COLO668 (cell line): ENCODE measurements around the gene OTX2.
A peak's percentile ranks its signal among the peaks of the same experiment; 100 is the strongest.

Source experiments
- DNase-seq: peaks from one replicate; lab custom pipeline; 2025; ENCODE audit not compliant: unreplicated experiment; lab: John Stamatoyannopoulos, UW

Gene OTX2

DNA sequence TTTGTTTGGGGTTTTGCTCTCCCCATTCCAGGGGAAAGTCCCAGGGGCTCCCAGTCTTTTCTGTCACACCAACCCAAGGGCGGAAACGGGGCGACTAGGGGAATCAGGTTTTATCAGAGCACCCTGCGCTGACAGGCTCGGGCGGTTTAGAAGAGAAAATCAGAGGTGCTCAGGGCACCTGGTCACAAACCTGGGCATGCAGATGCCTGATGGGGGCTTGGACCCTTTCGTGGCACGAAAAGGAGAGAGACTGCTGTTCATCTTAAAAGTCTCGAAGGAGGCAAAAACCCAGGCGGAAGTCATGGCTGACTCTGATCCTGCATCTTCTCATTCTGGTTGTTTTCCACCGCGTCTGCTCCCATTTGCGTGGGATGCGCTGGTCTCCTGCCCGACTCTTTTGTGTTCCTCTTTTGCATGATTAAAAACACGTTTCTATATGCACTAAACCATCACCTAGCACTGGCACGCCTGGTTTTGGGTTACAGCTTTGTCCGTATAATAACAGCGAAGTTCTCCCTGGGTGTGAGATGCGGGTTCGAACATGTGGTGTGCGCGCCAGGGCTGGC lies 13.2 kb downstream of the OTX2 start:
- no peak for DNase-seq

DNA sequence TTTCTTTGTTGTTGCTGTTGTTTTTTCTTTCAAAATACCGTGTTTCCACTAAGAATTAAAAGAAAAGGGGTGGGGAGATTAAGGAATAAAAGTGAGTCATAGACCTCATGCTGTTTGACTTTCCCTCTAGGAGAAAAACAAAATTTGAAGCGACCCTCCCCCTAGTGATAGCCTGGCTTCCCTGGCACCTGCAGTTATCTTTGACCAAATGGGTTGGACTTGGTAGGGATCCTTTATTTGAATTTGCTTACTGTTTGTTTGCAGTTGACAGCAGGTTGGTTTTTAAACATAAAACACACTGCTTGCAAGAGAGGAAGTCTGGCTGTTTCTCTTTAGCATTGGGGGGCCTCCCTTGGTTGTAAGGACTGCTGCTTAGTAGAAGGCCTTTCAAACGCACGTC lies 14.0 kb downstream of the OTX2 start:
- DNase-seq = no peak

DNA sequence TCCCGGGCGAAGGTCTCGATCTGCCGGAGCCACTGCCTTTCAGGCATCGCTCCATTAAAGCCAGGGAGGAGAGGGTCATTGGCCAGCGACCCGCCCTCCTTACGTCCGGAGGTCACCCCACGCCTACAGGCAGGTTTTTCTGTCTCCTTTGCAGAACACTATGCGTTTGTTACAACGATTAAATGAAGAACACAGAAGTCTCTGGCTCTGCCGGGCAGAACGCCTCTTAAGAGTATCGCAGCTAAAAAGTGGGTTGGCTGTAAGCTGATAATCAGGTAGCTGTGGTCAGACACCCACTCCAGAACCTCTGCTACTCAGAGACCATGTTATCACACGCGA lies 15.0 kb downstream of the OTX2 start:
- no peak for DNase-seq

DNA sequence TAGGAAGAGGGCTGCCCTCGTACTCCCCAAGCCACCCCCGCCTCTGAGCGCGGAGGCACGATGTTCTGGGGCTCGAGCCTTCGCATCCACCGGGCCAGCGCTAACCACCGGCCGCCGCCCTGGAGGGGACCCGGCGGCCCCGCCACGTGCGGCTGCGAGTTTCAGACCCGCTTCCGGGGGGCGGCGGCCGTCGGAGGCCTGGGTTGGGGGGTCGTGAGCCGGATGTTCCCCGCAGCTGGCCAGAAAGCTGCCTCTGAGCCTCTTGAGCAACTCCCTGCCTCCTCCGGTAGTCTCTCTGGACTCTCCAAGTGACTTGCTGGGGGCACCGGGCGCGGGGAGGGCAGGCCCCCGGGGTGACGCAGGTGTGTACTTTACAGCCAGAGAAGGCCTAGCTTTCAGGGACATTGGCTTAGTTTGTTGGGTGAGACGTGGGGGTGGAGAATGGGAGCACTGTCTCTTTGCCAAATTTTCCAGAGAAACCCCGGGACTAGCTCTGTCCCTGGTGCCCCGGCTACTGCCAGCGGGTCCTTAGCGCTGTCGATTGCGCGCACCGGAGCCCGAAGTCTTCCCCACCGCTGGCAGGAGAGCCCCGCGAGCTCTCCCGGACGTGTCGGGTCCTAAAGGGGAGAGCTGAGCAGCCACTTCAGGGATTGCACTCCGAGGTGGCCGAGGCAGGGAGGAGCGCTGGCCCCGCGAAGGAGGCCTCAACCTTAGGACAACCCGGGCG lies 15.6 kb downstream of the OTX2 start:
- DNase-seq = no peak

DNA sequence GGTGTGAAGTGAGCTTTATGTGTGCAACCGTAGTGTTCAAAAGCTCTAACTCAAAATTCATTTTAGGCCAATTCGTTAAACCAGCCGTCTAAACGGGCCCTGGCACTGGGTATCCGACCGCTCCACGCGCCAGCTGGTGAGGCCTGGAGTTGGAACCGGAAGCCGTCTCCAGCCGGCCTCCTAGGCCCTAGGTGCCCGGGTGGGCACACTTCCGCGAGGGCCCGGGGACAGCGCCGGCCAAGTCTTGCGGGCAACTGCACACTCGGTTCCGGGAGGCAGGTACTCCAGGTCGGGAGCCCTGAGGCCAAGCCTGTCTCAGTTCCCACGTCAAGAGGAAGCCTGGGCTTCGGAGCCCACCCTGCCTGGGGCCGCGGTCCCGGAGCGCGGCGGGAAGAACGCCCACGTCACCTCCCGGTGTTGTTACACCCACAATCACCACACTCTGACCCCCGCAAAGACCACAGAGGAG lies 16.2 kb downstream of the OTX2 start:
- DNase-seq = no peak

DNA sequence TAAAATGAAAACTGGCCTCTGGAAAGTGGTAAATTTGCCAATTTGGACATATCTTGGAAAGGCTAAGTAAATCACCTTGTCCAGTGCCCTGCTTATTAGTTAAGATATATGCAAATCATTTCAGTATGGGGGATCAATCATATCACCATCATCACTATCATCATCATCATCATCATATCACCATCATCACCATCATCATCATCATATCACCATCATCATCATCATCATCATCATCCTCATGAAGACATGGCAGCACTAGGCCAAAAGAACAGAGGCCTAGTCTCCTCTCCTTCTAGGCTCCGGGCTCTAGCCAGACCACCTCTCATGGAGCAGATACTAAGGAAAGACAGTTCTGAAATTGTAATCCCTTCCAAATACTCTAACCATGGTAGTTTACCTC lies 20.3 kb downstream of the OTX2 start:
- no peak for DNase-seq

DNA sequence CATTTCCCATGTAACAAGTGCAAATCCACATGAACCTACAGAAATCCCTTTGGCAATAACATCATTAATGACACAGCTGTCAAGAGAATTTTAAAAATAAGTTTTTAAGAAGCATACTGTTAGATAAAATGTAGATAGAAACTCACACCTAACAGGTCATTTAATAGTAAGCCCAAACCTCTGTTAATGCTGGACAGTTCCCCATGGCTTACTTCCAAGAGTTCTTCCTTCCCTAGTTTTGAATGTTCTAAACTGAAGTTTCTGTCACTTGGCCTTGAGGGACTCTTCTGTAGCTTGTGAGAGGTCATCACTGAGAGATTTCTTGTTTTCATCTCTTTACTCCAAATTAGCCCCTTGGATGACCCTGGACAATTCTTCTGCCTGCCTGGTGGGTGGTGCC lies 22.7 kb downstream of the OTX2 start:
- no peak for DNase-seq

DNA sequence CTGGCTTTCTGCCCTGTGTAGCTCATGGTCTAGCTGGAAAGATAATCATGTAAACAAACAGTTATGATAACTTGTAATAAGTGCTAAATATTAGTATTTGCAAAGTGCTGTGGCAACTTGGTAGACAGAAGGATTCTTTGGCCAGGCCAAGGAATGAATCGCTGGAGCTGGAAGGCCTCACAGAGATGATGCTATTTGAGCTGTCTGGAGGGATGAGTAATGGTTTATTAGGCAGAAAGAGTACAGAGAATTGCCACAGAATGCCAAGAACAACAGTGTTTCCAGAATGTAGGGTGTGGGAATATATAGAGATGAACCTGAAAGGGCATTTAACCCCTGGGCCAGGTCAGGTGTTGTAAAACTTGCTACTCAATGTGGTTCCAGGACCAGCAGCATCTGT lies 27.6 kb downstream of the OTX2 start:
- DNase-seq = no peak

DNA sequence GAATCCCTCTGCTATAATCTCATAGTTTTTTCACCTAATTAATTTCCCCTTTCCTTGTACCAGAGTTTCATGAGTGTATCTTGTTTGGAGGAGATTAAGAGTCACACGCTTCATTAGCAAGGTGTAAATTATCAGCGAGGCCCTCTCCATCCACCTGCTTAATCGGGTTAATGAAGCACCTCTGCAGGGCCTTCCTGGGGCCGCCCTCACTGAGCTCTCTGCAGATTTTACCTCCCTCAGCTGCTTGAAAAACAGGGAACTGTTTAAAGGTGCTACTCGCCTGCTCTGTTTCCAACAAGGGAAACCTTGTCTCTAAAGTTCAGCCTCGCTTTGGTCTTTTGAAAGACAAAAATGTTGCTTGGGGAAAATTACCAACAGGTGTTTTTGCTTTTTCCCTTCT lies 35.8 kb downstream of the OTX2 start:
- no peak for DNase-seq

DNA sequence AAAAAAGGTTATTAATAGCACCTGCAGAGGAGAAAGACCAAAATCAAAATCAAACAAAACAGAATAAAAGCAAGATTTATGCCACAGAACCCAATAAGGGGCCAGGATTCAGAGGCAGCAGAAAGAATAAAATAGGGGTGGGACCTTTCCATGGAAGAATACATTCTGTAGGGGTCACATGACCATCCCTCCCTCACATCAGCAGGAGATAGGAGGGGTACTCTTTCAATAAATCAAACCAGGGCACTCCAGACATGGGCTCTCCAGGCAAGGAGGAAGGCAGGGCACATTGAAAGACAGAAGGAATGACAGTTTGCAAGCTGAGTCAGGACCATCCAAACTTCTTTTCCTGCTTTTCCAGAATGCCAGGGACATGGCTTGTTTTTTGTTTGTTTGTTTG lies 39.8 kb downstream of the OTX2 start:
- DNase-seq = no peak

DNA sequence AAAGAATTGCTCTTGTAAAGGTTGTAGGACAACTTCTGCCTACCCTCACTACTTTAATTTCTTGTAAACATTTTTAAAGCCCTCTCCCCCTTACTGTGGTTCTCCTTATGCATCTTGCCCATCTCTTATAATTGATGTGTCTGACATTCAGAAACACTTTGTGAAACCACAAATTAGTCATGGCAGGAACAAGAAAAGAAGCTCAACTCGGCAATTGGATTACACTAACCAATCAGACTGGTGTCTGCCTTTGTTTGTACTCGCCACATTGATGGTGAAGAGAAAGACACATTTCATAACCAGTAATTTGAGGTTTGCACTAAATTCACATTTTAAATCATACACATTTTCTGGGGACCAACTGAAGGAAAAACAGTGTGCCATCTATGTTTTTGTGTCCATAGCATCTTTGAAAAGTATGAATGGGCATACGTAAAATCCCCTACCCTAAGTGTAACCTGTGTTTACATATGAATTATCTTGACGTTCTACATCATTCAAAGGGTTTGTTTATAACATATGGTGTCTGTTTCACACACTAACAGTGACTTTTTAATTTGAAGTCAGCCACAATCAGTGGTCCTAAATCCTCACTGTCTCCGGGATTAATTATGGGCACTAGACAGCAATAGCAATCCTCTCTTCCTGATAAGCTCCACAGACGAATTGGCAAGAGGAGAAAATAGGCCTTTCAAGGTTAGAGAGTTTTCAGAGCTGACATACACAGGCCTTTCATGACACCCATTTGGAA lies 49.9 kb downstream of the OTX2 start:
- DNase-seq = no peak

DNA sequence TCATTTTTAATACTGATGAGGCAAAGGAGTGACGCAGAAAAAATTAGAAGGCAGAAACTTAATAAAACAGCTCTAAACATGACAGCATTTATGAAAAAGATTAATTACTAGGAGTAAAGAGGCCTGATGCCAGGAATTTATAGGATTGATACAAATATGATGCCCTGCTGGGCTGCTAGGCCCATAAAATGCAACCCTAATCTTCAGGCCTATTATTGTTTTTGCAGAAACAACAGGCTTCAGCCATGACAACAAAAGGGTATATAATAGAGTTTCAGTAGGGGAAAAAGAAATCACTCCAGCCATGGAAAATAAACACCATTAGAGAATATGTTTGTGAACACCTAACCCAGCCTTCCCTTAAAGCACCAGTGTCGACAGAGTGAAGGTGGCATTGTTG lies 50.6 kb downstream of the OTX2 start:
- no peak for DNase-seq

DNA sequence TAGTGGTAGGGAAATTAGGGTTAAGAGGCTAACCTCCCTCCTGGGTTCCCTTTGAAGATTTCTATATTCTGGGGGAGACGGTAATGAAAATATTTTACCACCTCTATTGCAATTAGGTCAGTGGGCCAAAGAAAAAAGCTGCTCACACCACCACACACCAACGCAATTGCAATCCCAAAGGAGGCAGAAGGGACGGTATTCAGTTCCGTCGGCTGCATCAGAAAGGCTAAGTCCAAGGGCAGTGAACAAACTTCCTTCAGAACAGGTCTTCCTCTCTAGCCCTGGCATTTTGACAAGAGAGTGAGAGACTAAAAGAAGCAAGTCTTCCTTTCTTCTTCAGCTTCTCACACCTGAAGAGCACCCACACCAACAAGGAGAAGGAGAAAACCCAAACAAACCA lies 51.2 kb downstream of the OTX2 start:
- no peak for DNase-seq

DNA sequence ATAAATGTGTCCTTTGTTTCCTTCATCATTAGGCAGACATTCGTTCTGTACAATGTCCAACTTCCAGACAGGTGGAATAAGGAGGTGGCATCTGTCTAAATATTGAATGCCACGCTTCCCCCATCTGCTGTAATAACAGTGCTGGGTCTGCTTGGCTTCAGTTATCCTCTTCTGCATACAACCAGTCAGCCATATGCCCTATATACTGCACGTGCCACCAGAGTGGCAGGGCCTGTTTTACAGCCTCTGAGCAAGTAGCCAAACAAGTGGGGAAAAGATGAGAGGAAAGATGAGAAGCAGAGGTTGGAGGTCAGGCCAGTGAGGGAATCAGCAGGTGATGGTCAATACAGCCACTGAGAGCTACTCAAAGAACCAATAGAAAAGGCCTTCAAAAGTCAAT lies 55.4 kb downstream of the OTX2 start:
- DNase-seq = peak; percentile 91

DNA sequence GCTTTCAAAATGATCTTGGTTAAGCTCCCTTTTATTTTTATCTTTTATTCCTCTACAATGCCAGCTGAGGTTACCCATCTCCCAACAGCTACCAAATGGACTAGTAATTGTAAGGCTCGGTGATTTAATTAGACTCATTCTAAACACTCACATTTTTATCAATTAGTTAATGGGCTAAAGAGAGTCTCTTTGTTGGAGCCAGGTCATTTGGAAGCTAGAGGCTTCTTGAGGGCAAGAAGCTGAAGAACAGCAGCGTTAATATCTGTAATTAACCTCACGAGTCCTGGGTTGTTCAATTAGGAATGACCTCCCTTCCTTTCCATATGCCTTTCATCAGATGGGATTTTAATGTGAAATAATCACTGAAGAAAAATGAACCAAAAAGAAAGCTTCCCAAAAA lies 56.9 kb downstream of the OTX2 start:
- DNase-seq = no peak

DNA sequence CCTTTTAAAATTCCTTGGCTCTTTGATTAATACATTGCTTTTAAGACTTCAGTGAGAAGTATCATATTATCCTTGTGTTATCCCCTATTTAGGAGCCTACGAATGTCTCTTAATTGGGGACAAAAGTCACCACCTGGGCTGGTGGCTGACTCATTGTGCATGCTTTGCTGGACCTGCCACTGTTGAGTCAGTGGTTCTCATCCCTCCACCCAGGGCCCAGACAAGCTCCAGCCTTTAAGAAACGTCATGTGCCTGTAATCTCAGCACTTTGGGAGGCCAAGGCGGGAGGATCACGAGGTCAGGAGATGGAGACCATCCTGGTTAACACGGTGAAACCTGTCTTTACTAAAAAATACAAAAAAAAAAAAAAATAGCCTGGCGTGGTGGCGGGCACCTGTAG lies 57.9 kb downstream of the OTX2 start:
- DNase-seq = no peak

DNA sequence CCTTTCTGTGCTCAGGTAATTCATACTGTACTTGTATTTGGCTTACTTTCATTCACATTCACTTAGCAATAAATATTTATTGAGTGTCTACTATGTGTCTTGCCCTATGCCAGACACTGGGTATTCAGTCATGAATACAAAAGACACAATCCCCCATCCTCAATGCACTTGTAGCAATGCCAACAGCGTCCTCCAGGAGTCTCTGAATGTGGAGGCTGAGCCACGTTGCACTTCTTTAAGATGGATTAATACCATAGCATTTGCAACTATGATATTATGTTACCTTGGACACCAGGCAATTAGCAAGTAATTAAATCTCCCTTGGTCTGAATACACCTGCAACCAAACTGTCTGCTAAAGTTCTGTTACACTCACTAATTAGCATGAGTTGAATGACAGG lies 58.8 kb downstream of the OTX2 start:
- DNase-seq = no peak
